Measurements from ENCODE around the gene EVA1B.

EVA1B gene

GRCh38 chr1:36322786-36323635 lies 434 bp downstream of the EVA1B start:
- Histone ChIP-seq H3K4me1 (ENCODE audit: control insufficient read depth in 2 of 2, insufficient read depth in 1 of 2, low read depth in 1 of 2, low read length in 2 of 2) (peaks cover 14 to 25% of the 10 kb centered on the region in 2 donors), H2BK15ac (ENCODE audit: low read length) (peak overlapping the region; percentile 90), H4K8ac (ENCODE audit: low read depth, low read length) (peak overlapping the region; percentile 31), H3K9me3 (replicated peaks in 1 of 2; ENCODE audit: control insufficient read depth in 2 of 2, insufficient read depth in 1 of 2, low read depth in 1 of 2, low read length in 2 of 2) (peaks cover 0 to 2% of the 10 kb centered on the region in 2 donors), H2BK5ac (ENCODE audit: low read length) (peak overlapping the region; percentile 83), H3K27me3 (ENCODE audit: control insufficient read depth in 3 of 3, insufficient read depth in 3 of 3, low read depth in 1 of 3, low read length in 3 of 3) (peaks cover 0 to 40% (median 2%) of the 10 kb centered on the region in 3 experiments), H3K4me3 (ENCODE audit: low read length in 2 of 2) (peak overlapping the region; percentile 45 to 85), H4K91ac (ENCODE audit: low read depth, low read length, poor library complexity) (no peak overlapping the region), H2AK5ac (ENCODE audit: low read depth, low read length) (peak overlapping the region; percentile 98), H3K9ac (ENCODE audit: low read depth, low read length, poor library complexity) (peak overlapping the region; percentile 91), H3K36me3 (replicated peaks in 1 of 2; ENCODE audit: control insufficient read depth in 2 of 2, insufficient read depth in 2 of 2, low read length in 2 of 2) (peaks cover 0 to 37% of the 10 kb centered on the region in 2 donors), H3K27ac (replicated peaks; ENCODE audit: low read length) (no peak overlapping the region), H3K79me1 (ENCODE audit: low read depth, low read length) (no peaks in the 10 kb centered on the region), H3K4me2 (ENCODE audit: insufficient read depth, low read length, poor library complexity, severe bottlenecking) (peak overlapping the region; percentile 89), H2BK120ac (ENCODE audit: low read depth, low read length) (no peak overlapping the region), H3K14ac (ENCODE audit: low read length) (peak overlapping the region; percentile 47), H3K18ac (ENCODE audit: low read length) (peak overlapping the region; percentile 97), H3K4ac (ENCODE audit: low read length) (no peak overlapping the region), H3K23ac (ENCODE audit: low read depth, low read length, poor library complexity) (peak overlapping the region; percentile 98), H2BK12ac (ENCODE audit: low read length) (peak overlapping the region; percentile 4), H2AFZ (ENCODE audit: low read length) (peak overlapping the region; percentile 87)
- peak; percentile 33 for DNase-seq (ENCODE audit: low spot score)
- no CpG with 5 or more reads among the region's 83 CpGs for WGBS, 2 donors (ENCODE audit: extremely low coverage in 2 of 2, insufficient read length in 2 of 2, insufficient replicate concordance in 1 of 2)

DNA sequence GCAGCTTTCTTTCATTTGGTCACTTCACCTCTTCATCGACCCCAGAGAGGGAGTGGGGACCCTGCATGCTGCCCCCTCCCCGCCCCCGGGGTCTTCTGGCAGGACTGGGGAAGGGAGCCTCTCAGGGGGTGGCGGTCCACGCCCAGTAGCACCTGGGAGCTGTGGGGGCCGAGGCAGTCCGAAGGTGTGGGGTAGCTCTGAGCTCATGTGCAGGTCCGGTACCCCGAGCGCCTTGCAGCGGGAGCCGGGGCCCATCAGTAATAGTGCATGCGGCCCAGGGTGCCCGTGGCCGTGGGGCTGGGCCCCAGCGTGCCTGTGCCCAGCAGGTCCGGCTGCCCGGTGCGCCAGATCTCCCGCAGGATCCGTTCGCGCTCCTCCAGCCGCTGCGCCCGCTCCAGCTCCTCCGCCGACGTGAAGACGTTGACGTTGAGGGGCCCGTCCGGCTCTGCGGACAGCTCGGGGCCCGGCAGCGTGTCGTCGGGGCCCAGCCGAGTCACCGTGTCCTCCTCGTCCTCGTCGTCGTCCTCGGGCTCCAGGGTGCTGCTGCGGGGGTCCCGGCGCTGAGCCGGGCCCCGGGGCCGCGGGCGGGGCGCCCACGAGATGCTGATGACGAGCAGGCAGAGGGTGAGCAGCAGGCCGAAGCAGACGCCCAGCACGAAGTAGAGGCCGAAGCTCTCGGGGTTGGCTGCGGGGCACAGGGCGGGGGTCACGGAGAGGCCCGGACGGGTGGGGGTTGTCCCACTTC lies 1.2 kb downstream of the EVA1B start:
- no peak for DNase-seq (ENCODE audit: low spot score)
- H3K27ac ChIP-seq (replicated peaks; ENCODE audit: low read length): no peak overlapping the region
- no peak overlapping the region for H2AFZ ChIP-seq (ENCODE audit: low read length)
- no peak overlapping the region for H4K8ac ChIP-seq (ENCODE audit: low read depth, low read length)
- H3K36me3 ChIP-seq (replicated peaks in 1 of 2; ENCODE audit: control insufficient read depth in 2 of 2, insufficient read depth in 2 of 2, low read length in 2 of 2): peaks cover 0 to 43% of the 10 kb centered on the region in 2 donors
- H2BK12ac ChIP-seq (ENCODE audit: low read length): peak overlapping the region; percentile 79
- H3K23ac ChIP-seq (ENCODE audit: low read depth, low read length, poor library complexity): peak overlapping the region; percentile 98
- peaks cover 14 to 25% of the 10 kb centered on the region in 2 donors for H3K4me1 ChIP-seq (ENCODE audit: control insufficient read depth in 2 of 2, insufficient read depth in 1 of 2, low read depth in 1 of 2, low read length in 2 of 2)
- WGBS, 2 donors (ENCODE audit: extremely low coverage in 2 of 2, insufficient read length in 2 of 2, insufficient replicate concordance in 1 of 2): no CpG with 5 or more reads among the region's 67 CpGs
- peak overlapping the region; percentile 89 for H3K4me2 ChIP-seq (ENCODE audit: insufficient read depth, low read length, poor library complexity, severe bottlenecking)
- H4K91ac ChIP-seq (ENCODE audit: low read depth, low read length, poor library complexity): no peak overlapping the region
- H2BK15ac ChIP-seq (ENCODE audit: low read length): peak overlapping the region; percentile 90
- H3K27me3 ChIP-seq (ENCODE audit: control insufficient read depth in 3 of 3, insufficient read depth in 3 of 3, low read depth in 1 of 3, low read length in 3 of 3): peaks cover 0 to 40% (median 2%) of the 10 kb centered on the region in 3 experiments
- peak overlapping the region; percentile 45 to 85 for H3K4me3 ChIP-seq (ENCODE audit: low read length in 2 of 2)
- peak overlapping the region; percentile 47 for H3K14ac ChIP-seq (ENCODE audit: low read length)
- H3K9me3 ChIP-seq (replicated peaks in 1 of 2; ENCODE audit: control insufficient read depth in 2 of 2, insufficient read depth in 1 of 2, low read depth in 1 of 2, low read length in 2 of 2): peaks cover 0 to 2% of the 10 kb centered on the region in 2 donors
- H3K79me1 ChIP-seq (ENCODE audit: low read depth, low read length): no peaks in the 10 kb centered on the region
- H3K18ac ChIP-seq (ENCODE audit: low read length): peak overlapping the region; percentile 97
- peak overlapping the region; percentile 98 for H2AK5ac ChIP-seq (ENCODE audit: low read depth, low read length)
- H2BK5ac ChIP-seq (ENCODE audit: low read length): peak overlapping the region; percentile 79
- H3K4ac ChIP-seq (ENCODE audit: low read length): peak overlapping the region; percentile 91
- peak overlapping the region; percentile 74 for H2BK120ac ChIP-seq (ENCODE audit: low read depth, low read length)
- H3K9ac ChIP-seq (ENCODE audit: low read depth, low read length, poor library complexity): peak overlapping the region; percentile 55

DNA sequence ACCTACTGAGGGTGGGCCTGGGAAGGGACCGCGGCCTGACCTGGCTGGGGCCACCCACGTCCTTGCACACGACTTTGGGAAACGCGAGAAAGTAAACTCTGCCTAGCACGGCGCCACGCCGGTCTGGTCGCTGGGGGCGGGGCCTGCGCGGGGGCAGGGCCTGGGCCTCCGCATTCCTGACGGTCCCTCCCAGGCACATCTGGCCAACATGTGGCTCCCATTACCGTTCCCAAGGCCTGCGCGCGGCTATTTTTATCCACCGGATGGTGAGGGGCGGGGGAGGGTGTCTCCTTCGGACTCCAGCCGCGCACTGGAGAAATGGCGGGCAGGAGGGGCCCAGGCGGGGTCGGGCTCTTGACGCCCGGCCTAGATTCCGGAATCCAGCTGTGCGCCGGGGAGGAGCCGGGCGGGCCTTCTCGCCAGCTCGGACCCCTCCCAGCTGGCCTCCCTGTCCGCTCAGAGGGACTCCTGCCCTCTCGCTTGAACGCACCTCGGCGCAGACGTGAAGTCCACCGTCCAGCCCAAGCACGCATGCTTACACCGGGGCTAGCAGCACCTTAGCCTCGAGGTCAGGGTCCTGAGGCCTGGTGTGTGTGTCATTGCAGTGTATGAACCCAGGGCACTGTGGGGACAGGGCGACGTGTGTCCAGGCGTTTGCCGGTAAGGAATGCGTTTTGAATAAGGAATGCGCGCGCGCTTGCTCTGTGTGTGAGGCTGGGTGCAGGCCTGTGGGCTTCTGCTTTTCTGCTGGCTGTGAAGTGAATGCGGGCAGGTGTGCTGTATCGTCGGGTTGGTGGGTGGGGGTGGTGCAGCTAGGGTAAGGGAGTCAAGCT lies 2.1 kb downstream of the EVA1B start:
- H3K4me3 ChIP-seq (ENCODE audit: low read length in 2 of 2): peak overlapping the region; percentile 4 to 75
- H3K27ac ChIP-seq (replicated peaks; ENCODE audit: low read length): peak overlapping the region; percentile 56

More for the DNA sequence above, 2.1 kb downstream of the EVA1B start:
- Histone ChIP-seq H3K23ac (ENCODE audit: low read depth, low read length, poor library complexity) (peak overlapping the region; percentile 98), H2BK15ac (ENCODE audit: low read length) (peak overlapping the region; percentile 90), H3K9me3 (replicated peaks in 1 of 2; ENCODE audit: control insufficient read depth in 2 of 2, insufficient read depth in 1 of 2, low read depth in 1 of 2, low read length in 2 of 2) (peaks cover 0 to 2% of the 10 kb centered on the region in 2 donors), H3K4ac (ENCODE audit: low read length) (peak overlapping the region; percentile 10), H3K27me3 (ENCODE audit: control insufficient read depth in 3 of 3, insufficient read depth in 3 of 3, low read depth in 1 of 3, low read length in 3 of 3) (peaks cover 0 to 40% (median 2%) of the 10 kb centered on the region in 3 experiments), H3K79me1 (ENCODE audit: low read depth, low read length) (no peaks in the 10 kb centered on the region), H2BK120ac (ENCODE audit: low read depth, low read length) (peak overlapping the region; percentile 74), H3K4me1 (ENCODE audit: control insufficient read depth in 2 of 2, insufficient read depth in 1 of 2, low read depth in 1 of 2, low read length in 2 of 2) (peaks cover 14 to 25% of the 10 kb centered on the region in 2 donors), H2BK12ac (ENCODE audit: low read length) (peak overlapping the region; percentile 47), H4K91ac (ENCODE audit: low read depth, low read length, poor library complexity) (no peak overlapping the region), H3K14ac (ENCODE audit: low read length) (peak overlapping the region; percentile 98), H3K36me3 (replicated peaks in 1 of 2; ENCODE audit: control insufficient read depth in 2 of 2, insufficient read depth in 2 of 2, low read length in 2 of 2) (peaks cover 0 to 44% of the 10 kb centered on the region in 2 donors), H3K18ac (ENCODE audit: low read length) (peak overlapping the region; percentile 97), H3K9ac (ENCODE audit: low read depth, low read length, poor library complexity) (peak overlapping the region; percentile 78), H2AFZ (ENCODE audit: low read length) (no peak overlapping the region), H3K4me2 (ENCODE audit: insufficient read depth, low read length, poor library complexity, severe bottlenecking) (peak overlapping the region; percentile 89), H4K8ac (ENCODE audit: low read depth, low read length) (no peak overlapping the region), H2AK5ac (ENCODE audit: low read depth, low read length) (peak overlapping the region; percentile 98), H2BK5ac (ENCODE audit: low read length) (peak overlapping the region; percentile 79)
- WGBS, 2 donors (ENCODE audit: extremely low coverage in 2 of 2, insufficient read length in 2 of 2, insufficient replicate concordance in 1 of 2): no CpG with 5 or more reads among the region's 59 CpGs
- peak; percentile 61 for DNase-seq (ENCODE audit: low spot score)
